H1 (cell line): Measurements from ENCODE around the gene CLP1. TPM values are rescaled to one million over a fixed set of nuclear protein-coding genes. Genes with fewer than 3 reads are reported as not detected.
A peak's percentile ranks its signal among the peaks of the same experiment; 100 is the strongest.
"Not testable (repeated sequence)": the region's sequence is repeated elsewhere in the genome, so short reads cannot be mapped to it uniquely, and the experiment has no call there.

ENCODE experiments used
- CTCF ChIA-PET: fragments of 300-600 bp; sonication (Branson Sonifier 250); formaldehyde crosslinking; loops from one replicate; lab custom pipeline; 2021; ENCODE audit not compliant: partially characterized antibody; lab: Charles Lee
- POLR2A ChIA-PET: fragments of 300-600 bp; sonication (Branson Sonifier 250); formaldehyde crosslinking; loops from one replicate; lab custom pipeline; 2021; ENCODE audit warnings: inconsistent platforms; ENCODE audit not compliant: partially characterized antibody; lab: Charles Lee
- DNase-seq, 2 experiments: peaks; one replicate each; pipeline versions ENCODE4 v3.0.0 to v3.0.0-alpha.2; 2010 to 2022; ENCODE audit warnings: low spot score in 2 of 2, low read depth in 1 of 2, mixed read lengths in 1 of 2
- FAIRE-seq: peaks from 2 replicates; lab custom pipeline; 2011; peaks lifted over from hg19 to GRCh38; lab: Jason Lieb, UNC
- H2AFZ ChIP-seq: 2 replicates; pipeline ENCODE4 v1.8.1; 2012; ENCODE audit warnings: low read length, inconsistent platforms
- H2AK5ac ChIP-seq: 2 replicates; pipeline ENCODE4 v1.6.1; 2013; ENCODE audit warnings: low read depth, low read length
- H2BK120ac ChIP-seq: replicated peaks from 2 replicates; pipeline ENCODE3; 2013; ENCODE audit warnings: low read depth, low read length, inconsistent platforms
- H2BK12ac ChIP-seq: 2 replicates; pipeline ENCODE4 v1.6.1; 2013; ENCODE audit warnings: low read depth, low read length
- H2BK15ac ChIP-seq: 2 replicates; pipeline ENCODE4 v1.6.1; 2013; ENCODE audit warnings: low read length
- H2BK20ac ChIP-seq: 2 replicates; pipeline ENCODE4 v1.6.1; 2013; ENCODE audit warnings: low read length
- H2BK5ac ChIP-seq: 2 replicates; pipeline ENCODE4 v1.6.1; 2013; ENCODE audit warnings: low read depth, low read length
- H3K14ac ChIP-seq: 2 replicates; pipeline ENCODE4 v1.6.1; 2013; ENCODE audit warnings: inconsistent platforms; ENCODE audit not compliant: insufficient read length
- H3K18ac ChIP-seq: 2 replicates; pipeline ENCODE4 v1.6.1; 2013; ENCODE audit warnings: low read length; ENCODE audit errors: extremely low read depth
- H3K23ac ChIP-seq: 2 replicates; pipeline ENCODE4 v1.6.1; 2013; ENCODE audit warnings: inconsistent platforms; ENCODE audit not compliant: insufficient read length
- H3K23me2 ChIP-seq: 2 replicates; pipeline ENCODE4 v1.6.1; 2013; ENCODE audit warnings: low read depth, low read length
- H3K27ac ChIP-seq: 2 replicates; pipeline ENCODE4 v1.6.1; 2011; ENCODE audit warnings: low read depth, low read length, inconsistent platforms
- H3K27me3 ChIP-seq, 4 experiments: replicated peaks in 1 of 4; 1 replicate in 1 of 4; 2 replicates in 3 of 4; pipeline versions ENCODE4 v1.6.1 to v1.8.1; 2011 to 2013; ENCODE audit warnings: low read length in 3 of 4, mild to moderate bottlenecking in 3 of 4, inconsistent platforms in 2 of 4, mixed read lengths in 2 of 4, moderate library complexity in 1 of 4; ENCODE audit not compliant: control insufficient read depth in 3 of 4, insufficient read depth in 3 of 4; ENCODE audit errors: extremely low read depth in 1 of 4
- H3K36me3 ChIP-seq, 4 experiments: 2 replicates each; pipeline versions ENCODE4 v1.6.1 to v1.8.1; 2011 to 2013; ENCODE audit warnings: mild to moderate bottlenecking in 4 of 4, low read length in 3 of 4, moderate library complexity in 2 of 4, control low read depth in 1 of 4, inconsistent platforms in 1 of 4; ENCODE audit not compliant: insufficient read depth in 4 of 4, control insufficient read depth in 2 of 4
- H3K4ac ChIP-seq: replicated peaks from 2 replicates; pipeline ENCODE3; 2013; ENCODE audit warnings: low read length, low read depth, mixed read lengths, inconsistent platforms; ENCODE audit not compliant: insufficient read length
- H3K4me1 ChIP-seq, 4 experiments: replicated peaks in 1 of 4; 1 replicate in 1 of 4; 2 replicates in 3 of 4; pipeline versions ENCODE4 v1.6.1 to v1.8.1; 2011 to 2013; ENCODE audit warnings: low read length in 3 of 4, inconsistent platforms in 2 of 4, mixed read lengths in 1 of 4; ENCODE audit not compliant: insufficient read depth in 4 of 4, control insufficient read depth in 3 of 4
- H3K4me2 ChIP-seq, 2 experiments: 2 replicates each; pipeline versions ENCODE4 v1.6.1 to v1.8.1; 2011 to 2013; ENCODE audit warnings: low read depth in 2 of 2, low read length in 2 of 2, control low read depth in 1 of 2, inconsistent platforms in 1 of 2, mild to moderate bottlenecking in 1 of 2; ENCODE audit not compliant: insufficient read depth in 1 of 2
- H3K4me3 ChIP-seq, 4 experiments: fragments of 200-600, 300-600 bp in 1 of 4; sonication (generic), shearing (Covaris generic), sonication (Bioruptor Twin) in 1 of 4; 2 replicates each; pipeline versions ENCODE4 v1.5.1 to v1.8.1; 2011 to 2016; ENCODE audit warnings: low read length in 4 of 4, low read depth in 3 of 4, control low read depth in 2 of 4, inconsistent platforms in 2 of 4, mild to moderate bottlenecking in 2 of 4, mixed read lengths in 1 of 4, moderate library complexity in 1 of 4; ENCODE audit not compliant: insufficient read depth in 2 of 4; ENCODE audit errors: extremely low read depth in 1 of 4
- H3K56ac ChIP-seq: replicated peaks from 2 replicates; pipeline ENCODE3; 2013; ENCODE audit warnings: low read depth, mild to moderate bottlenecking, mixed read lengths, low read length, inconsistent platforms; ENCODE audit not compliant: insufficient read length
- H3K79me1 ChIP-seq: 2 replicates; pipeline ENCODE4 v1.6.1; 2013; ENCODE audit warnings: low read depth, low read length, control low read depth
- H3K79me2 ChIP-seq, 2 experiments: 2 replicates each; pipeline versions ENCODE4 v1.6.1 to v1.8.1; 2012 to 2013; ENCODE audit warnings: low read length in 2 of 2, mild to moderate bottlenecking in 2 of 2, inconsistent platforms in 1 of 2; ENCODE audit not compliant: insufficient read depth in 2 of 2, control insufficient read depth in 1 of 2
- H3K9ac ChIP-seq, 4 experiments: replicated peaks in 1 of 4; 1 replicate in 1 of 4; 2 replicates in 3 of 4; pipeline versions ENCODE4 v1.6.1 to v1.8.1; 2011 to 2013; ENCODE audit warnings: low read depth in 3 of 4, low read length in 3 of 4, control low read depth in 2 of 4, mild to moderate bottlenecking in 2 of 4, moderate library complexity in 2 of 4, inconsistent platforms in 1 of 4; ENCODE audit errors: extremely low read depth in 1 of 4
- H3K9me3 ChIP-seq, 2 experiments: 2 replicates each; pipeline versions ENCODE4 v1.6.1 to v1.8.1; 2012 to 2013; ENCODE audit warnings: mild to moderate bottlenecking in 2 of 2, moderate library complexity in 2 of 2, control low read depth in 1 of 2, inconsistent platforms in 1 of 2, low read depth in 1 of 2, low read length in 1 of 2, mixed read lengths in 1 of 2; ENCODE audit not compliant: insufficient read depth in 2 of 2
- H4K20me1 ChIP-seq, 2 experiments: replicated peaks in 1 of 2; 2 replicates each; pipeline versions ENCODE3 to v1.8.1; 2011 to 2013; ENCODE audit warnings: inconsistent platforms in 2 of 2, low read length in 2 of 2, mild to moderate bottlenecking in 1 of 2; ENCODE audit not compliant: insufficient read depth in 2 of 2, control insufficient read depth in 1 of 2
- H4K5ac ChIP-seq: 2 replicates; pipeline ENCODE4 v1.6.1; 2013; ENCODE audit warnings: low read length, low read depth, mixed read lengths, inconsistent platforms; ENCODE audit not compliant: insufficient read length
- H4K8ac ChIP-seq: 2 replicates; pipeline ENCODE4 v1.8.0; 2013; ENCODE audit warnings: mild to moderate bottlenecking, moderate library complexity, low read length, inconsistent platforms; ENCODE audit not compliant: insufficient read depth; ENCODE audit errors: extremely low read depth
- H4K91ac ChIP-seq: replicated peaks from 2 replicates; pipeline ENCODE3; 2013; ENCODE audit warnings: low read length, mixed read lengths, inconsistent platforms; ENCODE audit not compliant: insufficient read length
- POLR2AphosphoS5 ChIP-seq: IDR thresholded peaks from 2 replicates; pipeline ENCODE4 v1.6.1; 2011; ENCODE audit warnings: low read depth, low read length
- WGBS, 2 experiments: shearing (Covaris generic) in 1 of 2; methylation state at CpG; one replicate each; pipeline versions ENCODE4 v1.1.6 to v1.1.7; 2013 to 2015; ENCODE audit warnings: low lambda C conversion rate in 2 of 2, mixed read lengths in 2 of 2, inconsistent platforms in 1 of 2, low coverage in 1 of 2, missing lambda C conversion rate in 1 of 2; ENCODE audit not compliant: insufficient replicate concordance in 2 of 2, insufficient coverage in 1 of 2, insufficient read length in 1 of 2; ENCODE audit errors: extremely low coverage in 1 of 2, missing lambda C conversion rate in 1 of 2; 5-methylcytosine and 5-hydroxymethylcytosine counted together
- polyA plus RNA-seq, 7 experiments: library from polyadenylated mRNA; depleted of rRNA in 3 of 7; stranded (reverse) in 5 of 7; unstranded in 2 of 7; fragments of >200 nt in 5 of 7; fragments of 200-250 nt in 2 of 7; gene quantifications; 1 replicate in 5 of 7; 2 replicates in 1 of 7; 4 replicates in 1 of 7; pipeline versions ENCODE4 v1.2.1 to v1.2.3, GENCODE V29; 2011 to 2013; ENCODE audit warnings: missing spikeins in 2 of 7, mixed read lengths in 2 of 7
- total RNA-seq: library from RNA; stranded (reverse); fragmentation: NEBNext Ultra II Directional; extraction: Animal tissue kit (Norgen Biotek cat#: 25700); gene quantifications from 2 replicates; pipeline ENCODE4 v1.2.1, GENCODE V29; 2021

Gene CLP1
- total and polyA plus RNA-seq, 2 of the 8 experiments (the other 6 are each of a cell fraction or from before 2014, with no cell fraction given): 29.4 to 29.9 TPM

DNA sequence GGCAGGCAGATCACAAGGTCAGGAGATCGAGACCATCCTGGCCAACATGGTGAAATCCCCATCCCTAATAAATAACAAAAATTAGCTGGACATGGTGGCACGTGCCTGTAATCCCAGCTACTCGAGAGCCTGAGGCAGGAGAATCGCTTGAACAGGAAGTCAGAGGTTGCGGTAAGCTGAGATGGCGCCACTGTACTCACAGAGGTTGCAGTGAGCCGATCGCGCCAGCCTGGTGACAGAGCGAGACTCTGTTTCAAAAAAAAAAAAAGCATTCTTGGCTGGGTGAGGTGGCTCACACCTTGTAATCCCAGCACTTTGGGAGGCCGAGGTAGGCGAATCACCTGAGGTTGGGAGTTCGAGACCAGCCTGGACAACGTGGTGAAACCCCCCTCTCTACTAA is 5.3 kb upstream of the CLP1 start:
- not testable (repeated sequence) for H3K14ac ChIP-seq, H3K79me2 ChIP-seq, H2BK20ac ChIP-seq, H2BK120ac ChIP-seq, H3K9ac ChIP-seq, FAIRE-seq, H2BK5ac ChIP-seq, H4K20me1 ChIP-seq, H3K23ac ChIP-seq, H2BK15ac ChIP-seq, H3K18ac ChIP-seq, H3K27ac ChIP-seq, H4K91ac ChIP-seq, H2BK12ac ChIP-seq, H3K9me3 ChIP-seq, H3K4ac ChIP-seq, H3K36me3 ChIP-seq, H3K79me1 ChIP-seq, H2AK5ac ChIP-seq, H3K56ac ChIP-seq, H3K27me3 ChIP-seq, H4K5ac ChIP-seq, H2AFZ ChIP-seq, H3K4me3 ChIP-seq, DNase-seq, H3K4me2 ChIP-seq
- ChIA-PET POLR2A (interaction anchor here (0.7 to 29.6 kb wide), 21 partner anchors 1 to 859 kb away, joined by 3 to 1546 read pairs (median 3); partner anchors contain the start of genes CLP1, RTN4RL2, SELENOH and SERPING1), CTCF (interaction anchor here (1.1 to 2.8 kb wide), 6 partner anchors 8 to 194 kb away, joined by 3 to 20 read pairs (median 5); no protein-coding TSS in a partner anchor)
- 0 out of 2 replicates have a peak overlapping the region, but pooled peaks have one; percentile 7 for H4K8ac ChIP-seq
- TF ChIP-seq POLR2AphosphoS5: peak; percentile 83
- 95% methylated on average over 14 of the region's 14 CpGs; no CpG with 5 or more reads in 1 of the 2 experiments for WGBS, 2 experiments
- peaks cover 28% of the 10 kb centered on the region for H3K23me2 ChIP-seq
- peaks cover 16 to 27% (median 21%) of the 10 kb centered on the region in 4 experiments for H3K4me1 ChIP-seq
